IPS-18c (cell line): Measurements from ENCODE around the gene GALK1.

Source experiments
- H3K4me3 ChIP-seq: 2 replicates; pipeline ENCODE4 v1.7.0; 2013; ENCODE audit warnings: low read depth, mild to moderate bottlenecking, low read length, moderate library complexity; ENCODE audit not compliant: insufficient read depth
- H3K9me3 ChIP-seq: one replicate; pipeline ENCODE4 v1.6.1; 2013; ENCODE audit warnings: mild to moderate bottlenecking, low read length, moderate library complexity; ENCODE audit not compliant: control insufficient read depth, insufficient read depth

The GALK1 gene

GRCh38 chr17:75722076-75722475 lies 42.9 kb downstream of the GALK1 start:
- no peaks in the 10 kb centered on the region for H3K9me3 ChIP-seq
- H3K4me3 ChIP-seq = no peak overlapping the region

- Histone ChIP-seq H3K4me3 (peak overlapping the region; percentile 55), H3K9me3 (no peaks in the 10 kb centered on the region)
Measured at GRCh38 chr17:75721463-75722011, 43.5 kb downstream of the GALK1 start.

- Histone ChIP-seq H3K4me3 (peak within 1 kb of the TSS; percentile 55), H3K9me3 (no peaks in the 10 kb centered on the region)
Measured at GRCh38 chr17:75720656-75721462, 44.1 kb downstream of the GALK1 start, which contains the start of gene ITGB4. ITGB4 (plus strand) TSS chr17:75721459; CDS start chr17:75724704, 3,245 bp downstream.

GRCh38 chr17:75719732-75720131 lies 45.3 kb downstream of the GALK1 start:
- Histone ChIP-seq H3K4me3 (no peak overlapping the region), H3K9me3 (no peaks in the 10 kb centered on the region)

- H3K9me3 ChIP-seq = no peaks in the 10 kb centered on the region
- no peak overlapping the region for H3K4me3 ChIP-seq
Measured at GRCh38 chr17:75712446-75712845, 52.5 kb downstream of the GALK1 start.
